ENCODE measurements around the gene RAF1.
"Not testable (repeated sequence)": the region's sequence is repeated elsewhere in the genome, so short reads cannot be mapped to it uniquely, and the experiment has no call there.

The RAF1 gene

DNA sequence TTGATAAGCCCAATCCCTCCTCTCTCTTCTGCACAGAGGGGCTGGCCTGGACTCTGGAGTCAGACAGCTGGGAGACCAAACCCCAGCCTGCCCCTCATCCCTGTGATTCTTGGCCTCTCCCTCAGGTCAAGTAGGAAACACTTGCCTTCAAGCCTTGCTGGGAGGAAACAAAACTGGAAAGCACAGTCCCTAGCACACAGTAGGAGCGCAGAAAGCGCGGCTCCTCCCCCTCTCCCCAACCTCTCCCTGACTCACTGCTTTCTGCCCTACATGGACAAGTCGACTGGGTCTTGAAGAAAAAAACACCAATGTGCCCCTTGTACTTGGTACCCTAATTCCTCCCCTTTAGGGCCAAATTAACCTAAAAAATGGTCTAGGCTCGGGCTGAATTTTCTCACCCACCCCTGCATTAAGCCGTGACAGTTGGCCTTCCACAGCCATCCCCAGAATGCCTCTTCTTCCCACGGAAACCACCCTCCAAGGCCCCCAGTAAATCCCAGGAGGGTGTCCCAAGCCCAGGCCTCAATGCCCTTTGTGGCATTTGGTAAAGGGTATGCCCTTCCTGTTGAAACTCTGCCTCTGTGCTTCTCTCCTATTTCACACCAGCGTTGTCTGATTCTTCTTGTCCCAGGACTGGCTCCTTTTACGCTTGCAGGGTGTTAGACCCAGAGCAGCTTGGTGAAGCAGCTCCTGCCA lies 11.3 kb upstream of the RAF1 start:
- Histone ChIP-seq H3K27me3 (ENCODE audit: insufficient read depth, low read length) (no peaks in the 10 kb centered on the region), H3K27ac (ENCODE audit: low read depth, low read length) (no peak overlapping the region), H3K36me3 (ENCODE audit: insufficient read depth, low read length) (no peaks in the 10 kb centered on the region), H2AFZ (ENCODE audit: low read length, unreplicated experiment) (no peak overlapping the region), H3K4me3 (ENCODE audit: low read depth, low read length) (no peak overlapping the region), H3K79me2 (ENCODE audit: control insufficient read depth, insufficient read depth, low read length, unreplicated experiment) (no peaks in the 10 kb centered on the region), H3K4me1 (ENCODE audit: control insufficient read depth, insufficient read depth, low read length, unreplicated experiment) (no peaks in the 10 kb centered on the region)

DNA sequence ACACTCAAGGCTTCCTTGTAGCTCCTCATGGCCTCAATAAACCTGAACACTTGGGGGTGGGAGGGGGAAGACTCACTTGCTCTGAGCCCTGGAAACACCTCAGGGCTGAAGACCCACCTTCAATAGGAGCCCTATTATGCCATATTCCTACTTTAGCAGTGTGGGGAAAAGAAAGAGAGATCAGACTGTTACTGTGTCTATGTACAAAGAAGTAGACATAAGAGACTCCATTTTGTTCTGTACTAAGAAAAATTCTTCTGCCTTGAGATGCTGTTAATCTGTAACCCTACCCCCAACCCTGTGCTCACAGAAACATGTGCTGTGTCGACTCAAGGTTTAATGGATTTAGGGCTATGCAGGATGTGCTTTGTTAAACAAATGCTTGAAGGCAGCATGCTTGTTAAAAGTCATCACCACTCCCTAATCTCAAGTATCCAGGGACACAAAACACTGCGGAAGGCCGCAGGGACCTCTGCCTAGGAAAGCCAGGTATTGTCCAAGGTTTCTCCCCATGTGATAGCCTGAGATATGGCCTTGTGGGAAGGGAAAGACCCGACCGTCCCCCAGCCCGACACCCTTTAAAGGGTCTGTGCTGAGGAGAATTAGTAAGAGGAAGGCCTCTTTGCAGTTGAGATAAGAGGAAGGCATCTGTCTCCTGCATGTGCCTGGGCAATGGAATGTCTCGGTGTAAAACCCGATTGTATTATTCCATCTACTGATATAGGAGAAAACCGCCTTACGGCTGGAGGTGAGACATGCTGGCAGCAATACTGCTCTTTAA lies 10.2 kb upstream of the RAF1 start:
- H3K79me2 ChIP-seq (ENCODE audit: control insufficient read depth, insufficient read depth, low read length, unreplicated experiment); H3K27me3 ChIP-seq (ENCODE audit: insufficient read depth, low read length); H3K4me1 ChIP-seq (ENCODE audit: control insufficient read depth, insufficient read depth, low read length, unreplicated experiment); H3K27ac ChIP-seq (ENCODE audit: low read depth, low read length); H2AFZ ChIP-seq (ENCODE audit: low read length, unreplicated experiment); H3K4me3 ChIP-seq (ENCODE audit: low read depth, low read length); H3K36me3 ChIP-seq (ENCODE audit: insufficient read depth, low read length): not testable (repeated sequence)

DNA sequence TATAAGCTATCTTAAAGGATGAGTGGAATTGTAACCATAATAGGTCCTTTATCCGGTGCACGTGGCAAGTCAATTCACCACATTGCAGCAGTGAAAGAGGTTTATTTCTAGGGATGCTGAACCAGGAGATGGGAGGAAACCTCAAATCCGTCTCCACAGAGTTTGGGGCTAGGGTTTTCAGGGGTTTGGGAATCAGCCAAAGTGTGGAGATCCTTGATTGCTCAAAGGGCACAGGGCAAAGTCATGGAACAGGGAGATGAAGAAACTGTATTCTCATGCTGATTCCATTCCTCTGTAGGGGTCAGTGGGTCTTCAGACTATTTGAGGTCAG lies 7.2 kb upstream of the RAF1 start:
- H2AFZ ChIP-seq (ENCODE audit: low read length, unreplicated experiment) = no peak overlapping the region
- no peaks in the 10 kb centered on the region for H3K4me1 ChIP-seq (ENCODE audit: control insufficient read depth, insufficient read depth, low read length, unreplicated experiment)
- H3K4me3 ChIP-seq (ENCODE audit: low read depth, low read length) = no peak overlapping the region
- no peaks in the 10 kb centered on the region for H3K36me3 ChIP-seq (ENCODE audit: insufficient read depth, low read length)
- H3K27ac ChIP-seq (ENCODE audit: low read depth, low read length) = no peak overlapping the region
- no peaks in the 10 kb centered on the region for H3K79me2 ChIP-seq (ENCODE audit: control insufficient read depth, insufficient read depth, low read length, unreplicated experiment)
- H3K27me3 ChIP-seq (ENCODE audit: insufficient read depth, low read length) = no peaks in the 10 kb centered on the region

GRCh38 chr3:12670365-12671119 lies 6.6 kb upstream of the RAF1 start:
- Histone ChIP-seq H3K79me2 (ENCODE audit: control insufficient read depth, insufficient read depth, low read length, unreplicated experiment) (no peaks in the 10 kb centered on the region), H3K27ac (ENCODE audit: low read depth, low read length) (no peak overlapping the region), H3K36me3 (ENCODE audit: insufficient read depth, low read length) (no peaks in the 10 kb centered on the region), H2AFZ (ENCODE audit: low read length, unreplicated experiment) (no peak overlapping the region), H3K4me3 (ENCODE audit: low read depth, low read length) (no peak overlapping the region), H3K27me3 (ENCODE audit: insufficient read depth, low read length) (no peaks in the 10 kb centered on the region), H3K4me1 (ENCODE audit: control insufficient read depth, insufficient read depth, low read length, unreplicated experiment) (no peaks in the 10 kb centered on the region)

- Histone ChIP-seq H3K36me3 (ENCODE audit: insufficient read depth, low read length) (no peaks in the 10 kb centered on the region), H3K79me2 (ENCODE audit: control insufficient read depth, insufficient read depth, low read length, unreplicated experiment) (peaks cover 52% of the 10 kb centered on the region)
Observed at GRCh38 chr3:12663401-12663935, 449 bp downstream of the RAF1 start.

GRCh38 chr3:12662593-12663400 lies 1.1 kb downstream of the RAF1 start:
- no peaks in the 10 kb centered on the region for H3K27me3 ChIP-seq (ENCODE audit: insufficient read depth, low read length)
- peaks cover 58% of the 10 kb centered on the region for H3K79me2 ChIP-seq (ENCODE audit: control insufficient read depth, insufficient read depth, low read length, unreplicated experiment)
- peak overlapping the region; percentile 58 for H2AFZ ChIP-seq (ENCODE audit: low read length, unreplicated experiment)
- no peaks in the 10 kb centered on the region for H3K36me3 ChIP-seq (ENCODE audit: insufficient read depth, low read length)
- peaks cover 32% of the 10 kb centered on the region for H3K4me1 ChIP-seq (ENCODE audit: control insufficient read depth, insufficient read depth, low read length, unreplicated experiment)
- peak overlapping the region; percentile 92 for H3K27ac ChIP-seq (ENCODE audit: low read depth, low read length)
- H3K4me3 ChIP-seq (ENCODE audit: low read depth, low read length) = peak overlapping the region; percentile 97

More at GRCh38 chr3:12663401-12663935, 449 bp downstream of the RAF1 start:
- no peaks in the 10 kb centered on the region for H3K27me3 ChIP-seq (ENCODE audit: insufficient read depth, low read length)
- H3K4me1 ChIP-seq (ENCODE audit: control insufficient read depth, insufficient read depth, low read length, unreplicated experiment) = peaks cover 29% of the 10 kb centered on the region
- H2AFZ ChIP-seq (ENCODE audit: low read length, unreplicated experiment) = peak overlapping the region; percentile 58
- H3K27ac ChIP-seq (ENCODE audit: low read depth, low read length) = peak overlapping the region; percentile 92
- H3K4me3 ChIP-seq (ENCODE audit: low read depth, low read length) = peak overlapping the region; percentile 97

DNA sequence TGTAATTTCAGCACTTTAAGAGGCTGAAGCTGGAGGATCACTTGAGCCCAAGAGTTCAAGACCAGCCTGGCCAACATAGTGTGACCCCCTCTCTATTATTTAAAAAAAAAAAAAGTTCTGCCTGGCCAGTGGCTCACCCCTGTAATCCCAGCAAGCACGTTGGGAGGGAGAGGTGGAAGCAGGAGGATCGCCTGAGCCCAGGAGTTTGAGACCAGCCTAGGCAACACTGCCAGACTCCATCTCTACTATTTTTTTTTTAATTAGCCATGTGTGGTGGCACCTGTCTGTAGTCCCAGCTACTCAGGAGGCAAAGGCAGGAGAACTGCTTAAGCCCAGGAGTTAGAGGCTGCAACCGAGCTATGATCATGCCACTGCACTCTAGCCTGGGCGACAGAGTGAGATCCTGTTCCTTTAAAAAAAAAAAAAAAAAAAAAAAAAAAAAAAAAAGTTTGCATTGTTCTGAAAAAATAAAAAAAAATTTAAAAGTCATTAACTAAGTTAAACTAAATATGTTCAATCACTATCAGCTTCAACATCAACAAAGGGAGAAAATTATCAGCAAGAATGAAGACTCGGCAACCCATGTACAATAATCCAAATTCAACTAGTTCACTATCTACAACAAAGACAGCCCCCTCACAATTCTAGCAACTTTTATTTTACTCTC lies 1.9 kb downstream of the RAF1 start:
- Histone ChIP-seq H3K27me3 (ENCODE audit: insufficient read depth, low read length) (no peaks in the 10 kb centered on the region), H3K4me3 (ENCODE audit: low read depth, low read length) (peak overlapping the region; percentile 97), H3K79me2 (ENCODE audit: control insufficient read depth, insufficient read depth, low read length, unreplicated experiment) (peaks cover 66% of the 10 kb centered on the region), H3K27ac (ENCODE audit: low read depth, low read length) (0 out of 2 replicates have a peak overlapping the region, but pooled peaks have one; percentile 92), H2AFZ (ENCODE audit: low read length, unreplicated experiment) (no peak overlapping the region), H3K36me3 (ENCODE audit: insufficient read depth, low read length) (no peaks in the 10 kb centered on the region), H3K4me1 (ENCODE audit: control insufficient read depth, insufficient read depth, low read length, unreplicated experiment) (peaks cover 32% of the 10 kb centered on the region)

GRCh38 chr3:12661375-12661774 lies 2.5 kb downstream of the RAF1 start:
- not testable (repeated sequence) for H3K27me3 ChIP-seq (ENCODE audit: insufficient read depth, low read length); H3K27ac ChIP-seq (ENCODE audit: low read depth, low read length)
- H3K4me3 ChIP-seq (ENCODE audit: low read depth, low read length) = peak overlapping the region; percentile 97

GRCh38 chr3:12660196-12660595 lies 3.7 kb downstream of the RAF1 start:
- H3K79me2 ChIP-seq (ENCODE audit: control insufficient read depth, insufficient read depth, low read length, unreplicated experiment) = peaks cover 84% of the 10 kb centered on the region
- H3K36me3 ChIP-seq (ENCODE audit: insufficient read depth, low read length) = no peaks in the 10 kb centered on the region
- H2AFZ ChIP-seq (ENCODE audit: low read length, unreplicated experiment) = no peak overlapping the region
- peaks cover 32% of the 10 kb centered on the region for H3K4me1 ChIP-seq (ENCODE audit: control insufficient read depth, insufficient read depth, low read length, unreplicated experiment)
- H3K4me3 ChIP-seq (ENCODE audit: low read depth, low read length) = no peak overlapping the region
- peak overlapping the region; percentile 35; the same call in 1 of the 2 replicates for H3K27ac ChIP-seq (ENCODE audit: low read depth, low read length)
- no peaks in the 10 kb centered on the region for H3K27me3 ChIP-seq (ENCODE audit: insufficient read depth, low read length)

More at GRCh38 chr3:12661375-12661774, 2.5 kb downstream of the RAF1 start:
- H3K36me3 ChIP-seq (ENCODE audit: insufficient read depth, low read length); H2AFZ ChIP-seq (ENCODE audit: low read length, unreplicated experiment): not testable (repeated sequence)
- peaks cover 73% of the 10 kb centered on the region for H3K79me2 ChIP-seq (ENCODE audit: control insufficient read depth, insufficient read depth, low read length, unreplicated experiment)
- H3K4me1 ChIP-seq (ENCODE audit: control insufficient read depth, insufficient read depth, low read length, unreplicated experiment) = peaks cover 32% of the 10 kb centered on the region
